ENCODE data around the gene CDC42BPB. TPM values are rescaled to one million over a fixed set of nuclear protein-coding genes. Genes with fewer than 3 reads are reported as not detected.

The CDC42BPB gene
- polyA plus RNA-seq, 1 of the 3 experiments (the other 2 are of a cell fraction), result 61.6 TPM

GRCh38 chr14:103019236-103019635, 38.1 kb downstream of the CDC42BPB start:
- no peak overlapping the region for H3K4me3 ChIP-seq (ENCODE audit: low read depth in 2 of 2, low read length in 1 of 2)
- ChIA-PET CTCF (no interaction called here), POLR2A (no interaction called here)
- no peaks in the 10 kb centered on the region for H3K9me3 ChIP-seq
- H3K9ac ChIP-seq, result no peak overlapping the region
- WGBS (ENCODE audit: low lambda C conversion rate), result 85% methylated on average over 4 of the region's 11 CpGs
- H3K27me3 ChIP-seq (ENCODE audit: insufficient read depth), result no peaks in the 10 kb centered on the region
- H3K36me3 ChIP-seq (replicated peaks in 1 of 2; ENCODE audit: control insufficient read depth in 1 of 2, insufficient read depth in 2 of 2, low read length in 1 of 2), result no peaks in the 10 kb centered on the region
- peaks cover 15% of the 10 kb centered on the region for H3F3A ChIP-seq (replicated peaks; ENCODE audit: insufficient read depth)
- H3K27ac ChIP-seq (ENCODE audit: low read depth in 2 of 2, low read length in 1 of 2), result no peak overlapping the region
- no peak for DNase-seq
- no peaks in the 10 kb centered on the region for H3K9me2 ChIP-seq
- H3K79me2 ChIP-seq (ENCODE audit: insufficient read depth), result peaks cover 100% of the 10 kb centered on the region
- H2AFZ ChIP-seq (ENCODE audit: low read depth), result no peak overlapping the region
- H4K20me1 ChIP-seq (ENCODE audit: insufficient read depth), result peaks cover 90% of the 10 kb centered on the region
- TF ChIP-seq USF1 (IDR thresholded peaks at IDR 0.05; ENCODE audit: borderline replicate concordance, low read depth) (no peak), EP300 (IDR thresholded peaks at IDR 0.05; ENCODE audit: borderline replicate concordance in 1 of 2, low read depth in 1 of 2, low read length in 1 of 2) (no peak), RAD21 (IDR thresholded peaks at IDR 0.05; ENCODE audit: low read length) (no peak), TAF1 (IDR thresholded peaks at IDR 0.05; ENCODE audit: borderline replicate concordance, low read depth, low read length) (no peak), JUND (IDR thresholded peaks at IDR 0.05) (no peak), YY1 (IDR thresholded peaks at IDR 0.05; ENCODE audit: low read depth) (no peak), MAX (IDR thresholded peaks at IDR 0.05; ENCODE audit: low read depth) (no peak), NFIC (IDR thresholded peaks at IDR 0.05; ENCODE audit: borderline replicate concordance) (no peak), FOXJ3 (CRISPR knock-in tag; IDR thresholded peaks at IDR 0.05) (no peak), RFX5 (IDR thresholded peaks at IDR 0.05; ENCODE audit: low read length) (no peak), ELF1 (IDR thresholded peaks at IDR 0.05) (no peak), TCF12 (IDR thresholded peaks at IDR 0.05) (no peak), MXI1 (IDR thresholded peaks at IDR 0.05; ENCODE audit: low read depth, low read length) (no peak), POLR2AphosphoS5 (IDR thresholded peaks at IDR 0.05; ENCODE audit: low read depth, low read length) (no peak), NRF1 (IDR thresholded peaks at IDR 0.05; ENCODE audit: low read depth, low read length) (no peak), EZH2phosphoT487 (IDR thresholded peaks at IDR 0.05; ENCODE audit: borderline replicate concordance, low read depth) (no peak), PBX3 (IDR thresholded peaks at IDR 0.05) (no peak), TEAD4 (IDR thresholded peaks at IDR 0.05; ENCODE audit: borderline replicate concordance, insufficient read depth) (no peak)
- TF ChIP-seq, protein P1, sequence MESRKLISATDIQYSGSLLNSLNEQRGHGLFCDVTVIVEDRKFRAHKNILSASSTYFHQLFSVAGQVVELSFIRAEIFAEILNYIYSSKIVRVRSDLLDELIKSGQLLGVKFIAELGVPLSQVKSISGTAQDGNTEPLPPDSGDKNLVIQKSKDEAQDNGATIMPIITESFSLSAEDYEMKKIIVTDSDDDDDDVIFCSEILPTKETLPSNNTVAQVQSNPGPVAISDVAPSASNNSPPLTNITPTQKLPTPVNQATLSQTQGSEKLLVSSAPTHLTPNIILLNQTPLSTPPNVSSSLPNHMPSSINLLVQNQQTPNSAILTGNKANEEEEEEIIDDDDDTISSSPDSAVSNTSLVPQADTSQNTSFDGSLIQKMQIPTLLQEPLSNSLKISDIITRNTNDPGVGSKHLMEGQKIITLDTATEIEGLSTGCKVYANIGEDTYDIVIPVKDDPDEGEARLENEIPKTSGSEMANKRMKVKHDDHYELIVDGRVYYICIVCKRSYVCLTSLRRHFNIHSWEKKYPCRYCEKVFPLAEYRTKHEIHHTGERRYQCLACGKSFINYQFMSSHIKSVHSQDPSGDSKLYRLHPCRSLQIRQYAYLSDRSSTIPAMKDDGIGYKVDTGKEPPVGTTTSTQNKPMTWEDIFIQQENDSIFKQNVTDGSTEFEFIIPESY (IDR thresholded peaks at IDR 0.05; ENCODE audit: borderline replicate concordance, low read depth), result no peak
- TF ChIP-seq, protein P2, sequence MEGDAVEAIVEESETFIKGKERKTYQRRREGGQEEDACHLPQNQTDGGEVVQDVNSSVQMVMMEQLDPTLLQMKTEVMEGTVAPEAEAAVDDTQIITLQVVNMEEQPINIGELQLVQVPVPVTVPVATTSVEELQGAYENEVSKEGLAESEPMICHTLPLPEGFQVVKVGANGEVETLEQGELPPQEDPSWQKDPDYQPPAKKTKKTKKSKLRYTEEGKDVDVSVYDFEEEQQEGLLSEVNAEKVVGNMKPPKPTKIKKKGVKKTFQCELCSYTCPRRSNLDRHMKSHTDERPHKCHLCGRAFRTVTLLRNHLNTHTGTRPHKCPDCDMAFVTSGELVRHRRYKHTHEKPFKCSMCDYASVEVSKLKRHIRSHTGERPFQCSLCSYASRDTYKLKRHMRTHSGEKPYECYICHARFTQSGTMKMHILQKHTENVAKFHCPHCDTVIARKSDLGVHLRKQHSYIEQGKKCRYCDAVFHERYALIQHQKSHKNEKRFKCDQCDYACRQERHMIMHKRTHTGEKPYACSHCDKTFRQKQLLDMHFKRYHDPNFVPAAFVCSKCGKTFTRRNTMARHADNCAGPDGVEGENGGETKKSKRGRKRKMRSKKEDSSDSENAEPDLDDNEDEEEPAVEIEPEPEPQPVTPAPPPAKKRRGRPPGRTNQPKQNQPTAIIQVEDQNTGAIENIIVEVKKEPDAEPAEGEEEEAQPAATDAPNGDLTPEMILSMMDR (IDR thresholded peaks at IDR 0.05), result no peak
- H3K4me1 ChIP-seq (ENCODE audit: control insufficient read depth in 1 of 2, insufficient read depth in 2 of 2, low read depth in 1 of 2, low read length in 1 of 2), result peaks cover 14 to 31% of the 10 kb centered on the region in 2 experiments; a peak in 2 of 4 replicates
- no peak overlapping the region for H3K4me2 ChIP-seq
